ENCODE measurements around the gene ZNF415.
A peak's percentile ranks its signal among the peaks of the same experiment; 100 is the strongest.
"Not testable (repeated sequence)": the region's sequence is repeated elsewhere in the genome, so short reads cannot be mapped to it uniquely, and the experiment has no call there.

ZNF415 gene

DNA sequence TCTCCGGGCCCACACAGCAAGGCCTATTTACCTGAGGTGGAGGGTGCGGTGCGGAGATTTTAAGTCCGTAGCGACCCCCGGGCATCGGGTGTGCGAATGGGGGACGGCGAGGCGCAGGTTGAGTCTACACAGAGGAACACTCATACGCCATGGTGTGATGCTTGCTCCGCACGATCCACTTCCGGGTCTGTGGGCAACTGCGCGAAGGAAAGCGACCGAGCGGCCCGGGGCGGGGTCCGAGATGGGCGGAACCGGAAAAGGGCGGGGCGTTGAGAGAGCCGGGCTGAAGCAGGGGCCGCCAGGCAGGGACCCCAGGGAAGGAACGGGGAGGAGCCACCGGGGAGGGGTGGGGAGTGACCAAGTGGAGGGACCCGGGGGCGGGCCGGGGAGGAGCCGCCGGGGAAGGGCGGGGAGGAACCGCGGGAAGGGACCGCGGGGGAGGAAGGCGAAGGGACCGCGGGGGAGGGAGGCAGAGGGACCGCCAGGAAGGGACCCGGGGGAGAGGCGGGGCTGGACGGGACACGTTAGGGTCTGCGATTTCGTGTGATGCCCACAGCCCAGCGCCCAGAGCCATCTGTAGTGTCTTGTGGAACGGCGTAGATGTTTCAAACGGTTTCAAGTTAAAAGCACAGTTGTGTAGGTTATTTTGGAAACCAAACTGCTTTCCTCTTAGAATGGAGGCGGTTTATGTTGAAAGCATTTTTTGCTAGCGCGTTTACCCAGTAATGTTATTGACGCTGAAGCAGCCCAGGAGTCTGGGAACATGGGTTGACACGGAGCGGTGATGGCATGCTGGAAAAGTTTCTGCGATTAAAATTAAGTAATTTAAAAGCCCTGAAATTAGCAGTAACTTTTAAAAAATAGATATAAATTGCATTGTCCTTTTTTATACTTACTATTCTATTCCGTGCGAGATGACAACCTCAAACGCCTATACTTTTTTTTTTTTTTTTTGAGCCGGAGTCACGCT lies 29.2 kb downstream of the ZNF415 start, which contains the start of gene ZNF160:
Gene ZNF160 (minus strand): TSS at position 189 of the 970 bp plus-strand sequence. CDS start 17,146 bp downstream, outside the sequence.
- DNase-seq (ENCODE audit: low read depth in 2 of 3, low spot score in 2 of 3): peak; percentile 95 to 97 (median 95)

DNA sequence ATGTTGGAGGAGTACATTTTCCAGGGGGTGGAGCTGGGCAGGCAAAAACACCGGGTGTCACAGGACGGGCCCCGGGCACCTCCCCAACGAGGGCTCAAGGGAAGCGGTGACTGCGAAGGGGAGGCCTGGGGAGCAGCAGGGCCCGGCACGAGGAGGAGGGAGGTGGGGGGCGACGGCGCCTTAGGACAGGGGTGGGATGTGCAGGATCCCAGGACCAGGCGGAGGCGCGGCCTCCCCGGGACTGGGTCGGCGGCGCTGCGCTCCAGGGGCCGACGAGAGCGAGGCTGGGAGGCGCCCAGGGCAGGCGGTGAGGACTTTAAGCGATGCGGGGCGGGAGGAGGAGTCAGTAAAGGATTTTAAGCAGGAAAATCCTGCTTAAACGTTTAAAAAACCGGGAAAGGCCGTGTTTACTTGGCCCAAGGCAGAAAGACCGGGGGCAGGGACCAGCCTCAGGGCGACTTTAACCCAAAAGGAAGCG lies 29.9 kb downstream of the ZNF415 start:
- peak in 1 of 3 experiments; percentile 3 for DNase-seq (ENCODE audit: low read depth in 2 of 3, low spot score in 2 of 3)

DNA sequence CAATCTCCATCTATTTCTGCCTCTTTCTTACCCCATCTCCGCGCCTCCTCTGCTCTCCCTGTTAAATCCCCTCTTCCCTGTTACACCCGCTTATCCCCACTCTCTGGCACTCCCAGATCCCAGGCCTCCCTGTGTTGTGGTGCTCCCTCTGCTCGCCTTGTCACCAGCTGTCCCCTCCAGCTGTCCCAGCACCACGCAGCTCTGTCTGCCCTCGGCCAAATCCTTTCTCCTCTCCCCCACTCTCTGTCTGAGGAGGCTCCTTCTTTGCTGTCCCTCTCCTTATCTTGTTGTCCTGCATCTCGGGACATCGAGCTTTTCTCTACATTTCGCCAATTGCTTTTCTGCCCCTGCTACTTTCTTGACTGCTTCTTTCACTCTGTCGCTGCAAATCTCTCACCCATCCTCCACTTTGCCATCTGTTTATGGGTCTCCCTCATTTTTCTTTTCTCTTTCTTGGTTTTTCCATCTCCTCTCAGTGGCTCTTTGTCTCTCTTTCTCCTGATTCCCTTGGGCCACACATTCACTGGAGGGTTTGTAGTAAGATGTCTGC lies 30.4 kb downstream of the ZNF415 start:
- no peak for DNase-seq (ENCODE audit: low read depth in 2 of 3, low spot score in 2 of 3)

DNA sequence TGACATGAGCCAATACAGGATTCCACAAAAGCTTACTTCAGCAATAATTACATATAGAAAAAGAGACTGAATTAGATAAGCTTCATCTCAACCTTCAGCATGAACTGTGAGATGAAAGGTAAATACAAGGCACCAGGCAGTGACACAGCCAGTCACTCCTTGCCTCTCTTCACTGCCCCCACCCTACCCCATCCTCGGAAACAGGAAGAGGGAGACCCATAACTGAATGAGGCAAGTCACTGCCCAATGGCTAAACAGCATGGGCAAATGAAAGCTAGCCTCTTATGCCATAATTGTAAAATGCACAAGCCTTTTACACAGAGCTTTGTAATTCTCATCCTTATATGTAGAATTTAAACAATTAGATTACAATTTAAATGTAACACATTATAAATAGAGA lies 31.2 kb downstream of the ZNF415 start:
- no peak for DNase-seq (ENCODE audit: low read depth in 2 of 3, low spot score in 2 of 3)

DNA sequence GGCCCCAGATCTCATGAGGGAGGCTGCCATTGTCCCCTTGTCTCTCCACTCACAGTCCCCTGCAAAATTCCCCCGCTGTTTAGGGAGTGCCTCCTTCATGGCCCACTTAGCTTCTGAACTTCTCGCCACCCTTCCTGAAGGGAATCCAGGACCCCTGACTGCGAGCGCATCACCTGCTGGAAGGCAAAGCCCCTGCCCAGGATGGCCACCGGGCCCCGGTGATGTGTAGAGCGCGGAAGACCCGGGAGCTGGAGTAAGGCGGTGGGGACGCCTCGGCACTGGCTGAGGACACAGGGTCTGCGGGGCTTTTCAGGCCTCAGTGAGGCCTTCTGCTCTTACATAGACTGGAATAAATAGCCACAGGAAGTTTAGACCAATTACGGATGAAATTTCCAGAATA lies 34.1 kb downstream of the ZNF415 start:
- DNase-seq (ENCODE audit: low read depth in 2 of 3, low spot score in 2 of 3): not testable (repeated sequence)

DNA sequence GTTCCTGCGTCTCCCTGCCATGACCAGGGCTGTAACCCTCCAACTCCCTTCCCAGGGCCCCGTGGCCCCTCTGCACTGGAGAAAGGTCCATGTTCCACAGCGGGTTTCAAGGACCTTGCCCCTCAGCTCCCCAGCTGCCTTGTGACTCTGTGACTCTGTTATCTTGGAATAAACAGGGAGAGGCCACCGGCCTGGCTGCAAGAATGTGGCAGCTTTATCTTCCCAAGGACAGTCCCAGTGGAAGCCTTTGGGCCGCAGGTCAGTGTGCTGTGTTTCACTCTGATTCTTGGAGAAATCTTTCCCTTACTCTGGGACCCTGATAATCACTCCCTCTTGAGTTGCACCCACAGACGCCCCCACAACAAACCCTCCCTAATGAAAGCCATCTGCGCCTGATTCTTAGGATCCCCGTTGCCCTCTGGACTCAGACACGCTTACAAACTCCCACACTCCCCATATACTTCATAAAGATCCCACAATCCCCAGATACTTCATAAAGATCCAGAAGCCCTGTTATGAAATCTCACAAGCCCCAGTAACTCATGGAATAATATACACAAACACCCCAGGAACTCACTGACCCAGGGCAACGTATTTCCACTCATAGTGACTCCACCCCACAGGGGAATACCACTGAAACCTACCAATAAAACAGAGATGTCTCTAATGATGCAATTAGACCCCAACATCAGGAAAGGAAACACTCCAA lies 35.6 kb downstream of the ZNF415 start:
- not testable (repeated sequence) for DNase-seq (ENCODE audit: low read depth in 2 of 3, low spot score in 2 of 3)

DNA sequence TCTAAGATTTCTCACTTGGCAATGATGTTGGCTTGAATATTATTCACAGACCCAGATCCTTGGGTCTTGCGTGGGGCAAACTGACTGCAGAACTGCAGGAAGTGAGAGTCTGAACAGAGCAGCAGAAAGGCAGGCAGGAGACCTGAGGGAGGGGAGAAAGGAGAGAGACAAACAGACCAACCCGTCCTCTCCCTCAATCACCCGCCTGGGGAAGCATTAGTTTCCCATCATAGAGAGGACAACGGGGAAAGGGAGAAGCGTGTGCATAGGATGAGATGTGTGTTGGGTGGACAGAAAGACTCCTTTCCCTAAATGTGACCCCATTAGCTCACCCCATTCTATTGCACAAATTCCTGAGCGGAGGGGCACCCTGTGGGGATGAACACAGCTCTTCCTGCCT lies 36.1 kb downstream of the ZNF415 start:
- not testable (repeated sequence) for DNase-seq (ENCODE audit: low read depth in 2 of 3, low spot score in 2 of 3)

DNA sequence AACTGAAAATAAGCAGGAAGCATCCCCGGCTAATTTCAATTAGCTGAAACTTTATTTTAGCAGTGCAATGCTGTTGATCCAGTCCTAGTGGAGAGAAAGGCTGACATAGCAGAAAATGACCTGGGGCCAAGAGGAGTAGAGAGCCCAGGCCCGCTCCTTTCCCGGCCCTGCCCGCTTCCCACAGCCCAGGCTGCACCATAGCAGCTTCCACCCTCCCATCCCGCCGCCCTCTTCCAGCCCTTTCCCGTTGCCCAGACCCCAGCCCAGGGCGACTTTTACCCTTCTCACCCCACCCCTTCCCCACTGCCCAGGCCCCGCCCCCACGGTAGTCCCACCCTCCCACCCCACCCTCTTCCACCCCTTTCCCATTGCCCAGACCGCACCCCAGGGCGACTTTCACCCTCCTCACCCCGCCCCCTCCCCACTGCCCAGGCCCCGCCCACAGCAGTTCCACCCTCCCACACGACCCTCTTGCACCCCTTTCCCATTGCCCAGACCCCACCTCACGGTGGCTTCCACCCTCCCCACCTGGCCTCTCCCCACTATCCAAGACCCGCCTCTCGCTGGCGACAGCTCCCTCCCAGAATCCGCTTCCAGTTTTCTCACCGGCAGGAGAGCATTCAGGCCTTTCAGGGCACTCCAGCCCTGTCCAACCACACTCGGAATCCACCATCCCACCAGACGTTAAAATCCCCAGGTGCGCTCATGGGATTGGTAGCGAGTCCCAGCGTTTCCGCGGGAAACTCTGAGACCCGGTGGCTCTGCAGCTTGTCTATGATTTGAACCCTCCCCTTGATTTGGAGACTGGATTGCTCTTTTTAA lies 37.7 kb downstream of the ZNF415 start:
- DNase-seq (ENCODE audit: low read depth in 2 of 3, low spot score in 2 of 3): no peak

DNA sequence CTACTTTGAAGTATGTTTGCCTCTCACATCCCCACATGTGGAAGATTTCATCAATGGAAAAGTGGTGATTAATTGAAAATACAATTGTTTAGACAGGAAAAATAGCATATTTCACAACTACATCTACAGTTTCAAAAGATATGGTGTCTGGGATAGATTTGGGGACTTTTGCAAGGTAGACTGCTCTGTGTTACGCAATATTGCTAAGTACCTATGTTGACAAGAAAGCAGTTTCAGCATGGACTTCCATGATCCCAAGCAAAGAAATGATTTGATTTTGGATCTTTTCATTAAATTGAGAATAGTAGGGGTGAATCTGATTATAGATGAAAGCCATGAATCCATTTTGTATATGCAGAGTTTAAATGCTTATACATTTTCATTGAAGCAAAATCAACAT lies 40.0 kb downstream of the ZNF415 start:
- no peak for DNase-seq (ENCODE audit: low read depth in 2 of 3, low spot score in 2 of 3)

DNA sequence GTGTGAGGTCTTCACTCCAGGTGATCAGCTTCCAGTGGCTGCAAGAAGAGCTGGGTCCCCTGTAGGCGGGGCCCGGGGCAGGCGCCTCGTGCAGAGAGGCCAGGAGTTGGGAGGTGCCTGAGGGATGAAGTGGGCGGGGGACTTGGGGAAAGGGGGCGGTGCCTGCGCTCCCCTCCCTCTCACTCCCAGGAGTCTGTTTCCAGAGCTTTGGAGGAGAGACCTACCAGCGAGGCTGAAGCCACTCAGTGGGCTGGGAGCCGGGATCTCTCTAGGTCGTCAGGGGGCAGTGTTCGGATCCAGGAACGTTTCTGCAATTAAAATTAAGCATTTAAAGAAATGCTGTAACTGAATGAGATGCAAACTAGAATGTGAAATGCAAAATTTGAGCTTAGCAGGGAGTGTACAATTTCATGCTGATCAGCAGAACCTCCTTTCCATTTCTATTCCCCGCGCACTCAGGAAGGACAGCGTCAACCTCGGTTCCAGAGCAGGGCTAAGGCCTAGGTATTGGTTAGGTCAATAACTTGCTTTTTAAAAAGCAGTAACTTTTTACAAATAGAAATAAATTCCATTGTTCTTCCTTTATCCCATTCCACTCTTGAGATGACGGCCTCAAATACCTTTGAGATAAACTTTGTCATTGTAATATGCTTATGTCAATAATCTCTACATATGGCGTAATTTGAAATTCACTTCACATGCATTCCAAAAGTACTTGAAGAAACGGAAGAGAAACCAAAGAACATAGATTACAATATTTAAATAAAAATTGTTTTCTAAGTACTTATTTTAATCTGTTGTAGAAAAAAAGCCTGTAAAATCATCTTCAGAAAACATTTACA lies 41.1 kb downstream of the ZNF415 start:
- no peak for DNase-seq (ENCODE audit: low read depth in 2 of 3, low spot score in 2 of 3)

DNA sequence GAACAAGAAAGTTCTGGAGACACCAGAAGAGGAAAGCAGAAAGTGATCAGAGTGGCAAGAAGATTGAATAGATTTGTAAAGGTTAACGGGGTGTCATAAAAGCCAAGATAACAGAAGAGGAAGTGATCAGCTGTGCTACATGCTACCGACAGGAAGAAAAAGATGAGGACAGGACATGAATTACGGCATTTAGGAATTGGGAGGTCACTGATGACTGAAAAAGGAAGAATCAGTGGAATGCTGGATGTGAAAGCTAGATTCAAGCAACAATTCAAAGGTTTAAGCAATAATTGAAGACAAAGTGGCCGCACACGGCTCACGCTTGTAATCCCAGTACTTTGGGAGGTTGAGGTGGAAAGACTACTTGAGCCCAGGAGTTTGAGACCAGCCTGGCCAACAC lies 44.6 kb downstream of the ZNF415 start:
- DNase-seq (ENCODE audit: low read depth in 2 of 3, low spot score in 2 of 3): no peak

DNA sequence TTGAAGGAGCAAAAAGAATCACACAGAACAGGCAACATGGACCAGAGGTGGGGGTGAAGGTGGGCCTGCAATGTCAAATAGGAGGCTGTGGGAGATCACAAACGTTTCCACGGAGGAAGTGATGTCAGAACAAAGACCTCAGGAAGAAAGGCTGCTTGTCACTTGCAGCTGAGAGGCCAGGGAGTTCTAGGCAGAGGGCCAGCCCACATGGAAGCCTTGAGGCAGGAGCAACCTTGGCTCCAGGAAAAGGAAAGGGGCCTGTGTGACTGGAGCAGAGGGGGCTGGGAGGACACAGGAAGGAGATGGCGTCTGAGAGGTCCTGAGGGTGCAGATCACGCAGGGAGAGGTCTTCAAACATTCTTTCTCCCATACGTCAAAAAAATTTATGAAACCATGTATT lies 45.8 kb downstream of the ZNF415 start:
- DNase-seq (ENCODE audit: low read depth in 2 of 3, low spot score in 2 of 3): no peak

DNA sequence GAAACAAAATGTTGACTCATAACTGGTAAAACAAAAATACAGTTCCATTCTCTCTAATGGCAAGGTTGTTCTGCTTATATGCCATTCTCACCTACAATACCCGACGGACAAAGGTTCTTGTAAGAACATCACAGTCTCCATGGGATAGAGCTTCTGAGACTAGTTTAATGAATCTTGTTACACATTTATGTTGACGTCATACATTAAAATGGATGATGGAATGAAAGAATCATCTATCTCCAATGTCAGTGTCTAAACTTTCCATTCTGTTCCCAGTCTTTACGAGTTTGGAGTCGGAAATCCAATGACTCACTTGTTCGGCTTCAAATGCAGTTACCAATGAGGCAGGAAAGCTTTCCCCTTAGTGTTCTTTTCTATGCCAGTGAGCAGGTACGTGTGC lies 47.2 kb downstream of the ZNF415 start:
- DNase-seq (ENCODE audit: low read depth in 2 of 3, low spot score in 2 of 3): no peak

DNA sequence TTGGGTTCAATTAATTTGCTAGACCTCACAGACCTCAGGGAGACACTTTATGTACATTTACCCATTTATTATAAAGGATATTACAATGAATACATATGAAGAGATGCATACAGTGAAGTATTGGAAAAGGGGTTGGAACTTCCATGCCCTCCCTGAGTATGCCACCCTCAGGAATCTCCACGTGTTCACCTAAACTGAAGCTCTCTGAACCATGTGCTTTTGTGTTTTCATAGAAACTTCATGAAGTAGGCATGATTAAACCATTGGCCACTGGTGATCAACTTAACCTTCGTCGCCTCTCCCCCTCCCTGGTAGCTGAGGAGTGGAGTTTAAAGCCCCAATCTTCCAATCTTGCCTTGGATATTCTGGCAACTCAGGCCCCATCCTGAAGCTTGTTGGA lies 49.8 kb downstream of the ZNF415 start:
- DNase-seq (ENCODE audit: low read depth in 2 of 3, low spot score in 2 of 3): no peak

DNA sequence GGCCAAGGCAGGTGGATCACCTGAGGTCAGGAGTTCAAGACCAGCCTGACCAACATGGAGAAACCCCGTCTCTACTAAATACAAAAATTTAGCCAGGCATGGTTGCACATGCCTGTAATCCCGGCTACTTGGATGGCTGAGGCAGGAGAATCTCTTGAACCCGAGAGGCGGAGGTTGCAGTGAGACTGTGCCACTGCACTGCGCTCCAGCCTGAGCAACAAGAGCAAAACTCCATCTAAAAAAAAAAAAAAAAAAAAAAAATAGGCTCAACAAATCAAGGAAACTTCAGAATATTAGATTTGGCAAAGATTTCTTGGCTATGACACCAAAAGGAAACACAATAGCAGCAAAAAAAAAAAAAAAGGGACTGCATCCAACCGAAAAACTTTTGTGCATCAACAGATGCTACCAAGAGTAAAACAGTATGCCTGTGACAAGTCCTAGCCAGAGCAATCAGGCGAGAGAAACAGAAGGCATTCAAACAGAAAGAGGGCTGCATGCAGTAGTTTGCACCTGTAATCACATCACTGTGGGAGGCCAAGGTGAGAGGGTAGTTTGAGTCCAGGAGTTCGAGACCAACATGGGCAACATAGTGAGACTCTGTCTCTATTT lies 53.3 kb downstream of the ZNF415 start:
- DNase-seq (ENCODE audit: low read depth in 2 of 3, low spot score in 2 of 3): no peak

DNA sequence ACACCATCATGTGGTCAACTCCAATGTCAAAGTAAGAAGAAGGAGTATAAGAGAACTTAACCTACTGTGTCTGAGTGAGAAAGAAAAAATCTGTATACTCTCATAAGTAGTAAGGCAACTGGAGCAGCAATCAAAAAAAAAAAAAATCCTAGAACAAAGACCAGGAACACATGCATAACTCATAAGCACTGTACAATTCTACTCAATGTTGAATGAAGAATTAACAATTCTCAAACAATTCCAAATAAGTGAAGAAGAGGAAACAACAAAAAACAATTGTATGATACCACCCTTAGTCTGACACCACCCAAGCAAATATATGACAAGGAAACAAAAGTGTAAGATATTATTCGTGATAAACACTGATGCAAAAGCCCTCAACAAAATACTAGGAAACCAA lies 54.0 kb downstream of the ZNF415 start:
- no peak for DNase-seq (ENCODE audit: low read depth in 2 of 3, low spot score in 2 of 3)

DNA sequence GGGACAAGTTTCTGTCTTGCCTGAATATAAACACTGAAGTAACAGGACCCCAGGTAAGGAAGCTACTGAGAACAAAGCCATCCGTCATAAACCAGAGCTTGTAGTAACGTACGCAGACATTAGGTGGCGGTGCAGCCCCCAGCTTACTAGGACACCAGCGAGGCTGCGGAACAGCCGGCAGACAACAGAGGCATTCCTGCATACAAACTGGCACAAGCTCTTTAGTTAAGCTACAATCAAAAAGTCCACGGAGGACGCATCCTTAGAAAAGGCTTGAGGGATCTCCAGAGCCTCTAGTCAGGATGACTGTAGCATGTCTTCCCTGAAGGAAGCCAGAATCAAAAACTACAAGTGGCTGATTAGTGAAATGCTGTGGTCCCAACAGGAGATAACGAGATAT lies 55.7 kb downstream of the ZNF415 start:
- no peak for DNase-seq (ENCODE audit: low read depth in 2 of 3, low spot score in 2 of 3)

DNA sequence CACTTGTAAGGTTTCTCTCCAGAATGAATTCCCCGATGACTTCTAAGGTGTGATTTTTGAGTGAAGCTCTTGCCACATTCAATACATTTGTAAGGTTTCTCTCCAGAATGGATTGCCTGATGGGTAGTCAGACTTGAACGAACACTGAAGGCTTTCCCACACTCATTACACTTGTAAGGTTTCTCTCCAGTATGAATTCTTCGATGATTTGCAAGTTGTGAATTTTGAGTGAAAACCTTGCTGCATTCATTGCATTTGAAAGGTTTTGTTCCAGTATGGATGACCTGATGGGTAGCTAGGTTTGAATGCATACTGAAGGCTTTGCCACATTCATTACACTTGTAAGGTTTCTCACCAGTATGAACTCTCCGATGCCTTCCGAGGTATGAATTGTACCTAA lies 63.9 kb downstream of the ZNF415 start:
- DNase-seq (ENCODE audit: low read depth in 2 of 3, low spot score in 2 of 3): no peak

DNA sequence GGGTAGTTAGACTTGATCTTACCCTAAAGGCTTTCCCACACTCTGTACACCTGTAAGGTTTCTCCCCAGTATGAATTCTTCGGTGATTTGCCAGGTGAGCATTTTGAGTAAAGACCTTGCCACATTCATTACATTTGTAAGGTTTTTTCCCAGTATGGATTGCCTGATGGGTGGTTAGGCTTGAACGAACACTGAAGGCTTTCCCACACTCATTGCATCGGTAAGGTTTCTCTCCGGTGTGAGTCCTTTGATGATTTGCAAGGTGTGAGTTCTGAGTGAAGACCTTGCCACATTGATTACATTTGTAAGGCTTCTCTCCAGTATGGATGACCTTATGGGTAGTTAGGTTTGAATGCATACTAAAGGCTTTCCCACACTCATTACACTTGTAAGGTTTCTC lies 64.5 kb downstream of the ZNF415 start:
- DNase-seq (ENCODE audit: low read depth in 2 of 3, low spot score in 2 of 3): no peak
